SK-N-SH (cell line): Measurements from ENCODE around the gene GPRIN3. TPM values are rescaled to one million over a fixed set of nuclear protein-coding genes. Genes with fewer than 3 reads are reported as not detected.

Experiments
- CTCF ChIA-PET: fragments of 300-600, 350-600 bp; formaldehyde crosslinking; extraction: SDS; loops from one replicate; lab custom pipeline; 2021; lab: Yijun Ruan, JAX
- POLR2A ChIA-PET: fragments of 350-600 bp; sonication (Branson Sonifier 250); formaldehyde crosslinking; extraction: SDS; loops from one replicate; lab custom pipeline; 2020; ENCODE audit warnings: antibody characterized with exemption, inconsistent platforms; lab: Yijun Ruan, JAX
- DNase-seq: peaks from one replicate; pipeline ENCODE4 v3.0.0; 2012
- H2AFZ ChIP-seq: fragments of 200-600 bp; sonication (generic); 2 replicates; pipeline ENCODE4 v1.8.1; 2016; ENCODE audit warnings: antibody characterized with exemption, mild to moderate bottlenecking, low read depth
- H3F3A ChIP-seq: fragments of 200-600 bp; sonication (generic); replicated peaks from 2 replicates; pipeline ENCODE3; 2016; ENCODE audit warnings: antibody characterized with exemption, mild to moderate bottlenecking; ENCODE audit not compliant: insufficient read depth
- H3K27ac ChIP-seq, 2 experiments: fragments of 200-500 bp in 1 of 2; fragments of 200-600 bp in 1 of 2; sonication (Bioruptor generic) in 1 of 2; sonication (generic), shearing (Covaris generic) in 1 of 2; 2 replicates each; pipeline versions ENCODE4 v1.5.1 to v1.6.1; 2014 to 2016; ENCODE audit warnings: low read depth in 2 of 2, inconsistent platforms in 1 of 2, low read length in 1 of 2, mild to moderate bottlenecking in 1 of 2, mixed read lengths in 1 of 2
- H3K27me3 ChIP-seq: fragments of 200-600 bp; sonication (generic), shearing (Covaris generic); 2 replicates; pipeline ENCODE4 v1.6.1; 2016; ENCODE audit warnings: mixed run types; ENCODE audit not compliant: insufficient read depth
- H3K36me3 ChIP-seq, 2 experiments: fragments of 200-500 bp in 1 of 2; fragments of 200-600 bp in 1 of 2; sonication (Bioruptor generic) in 1 of 2; sonication (generic) in 1 of 2; replicated peaks in 1 of 2; 2 replicates each; pipeline versions ENCODE3 to v1.5.1; 2014 to 2016; ENCODE audit warnings: low read length in 1 of 2, mild to moderate bottlenecking in 1 of 2; ENCODE audit not compliant: insufficient read depth in 2 of 2, control insufficient read depth in 1 of 2
- H3K4me1 ChIP-seq, 2 experiments: fragments of 200-500 bp in 1 of 2; fragments of 200-600 bp in 1 of 2; sonication (Bioruptor generic) in 1 of 2; sonication (generic), shearing (Covaris generic) in 1 of 2; 2 replicates each; pipeline versions ENCODE4 v1.5.1 to v1.6.1; 2014 to 2016; ENCODE audit warnings: low read depth in 1 of 2, low read length in 1 of 2, mixed run types in 1 of 2; ENCODE audit not compliant: insufficient read depth in 2 of 2, control insufficient read depth in 1 of 2
- H3K4me2 ChIP-seq: fragments of 200-600 bp; sonication (generic), shearing (Covaris generic); 2 replicates; pipeline ENCODE4 v1.6.1; 2017; ENCODE audit warnings: mixed run types
- H3K4me3 ChIP-seq, 2 experiments: fragments of 200-500 bp in 1 of 2; fragments of 200-600 bp in 1 of 2; sonication (Bioruptor generic) in 1 of 2; sonication (generic), shearing (Covaris generic) in 1 of 2; 2 replicates each; pipeline versions ENCODE4 v1.5.1 to v1.8.1; 2014 to 2016; ENCODE audit warnings: low read depth in 2 of 2, inconsistent platforms in 1 of 2, low read length in 1 of 2, mild to moderate bottlenecking in 1 of 2, mixed read lengths in 1 of 2, moderate library complexity in 1 of 2
- H3K79me2 ChIP-seq: fragments of 200-600 bp; sonication (generic); 2 replicates; pipeline ENCODE4 v1.8.1; 2017; ENCODE audit warnings: mild to moderate bottlenecking; ENCODE audit not compliant: insufficient read depth
- H3K9ac ChIP-seq: fragments of 200-600 bp; sonication (generic); 2 replicates; pipeline ENCODE4 v1.6.1; 2017; ENCODE audit warnings: mixed run types
- H3K9me2 ChIP-seq: fragments of 200-600 bp; sonication (generic); 2 replicates; pipeline ENCODE4 v1.6.1; 2017; ENCODE audit warnings: mixed run types
- H3K9me3 ChIP-seq: fragments of 200-600 bp; sonication (generic); 2 replicates; pipeline ENCODE4 v1.6.1; 2017; ENCODE audit warnings: mixed run types, mild to moderate bottlenecking, moderate library complexity
- H4K20me1 ChIP-seq: fragments of 200-600 bp; sonication (generic); 2 replicates; pipeline ENCODE4 v1.6.1; 2017; ENCODE audit warnings: mild to moderate bottlenecking, mixed run types; ENCODE audit not compliant: insufficient read depth
- ELF1 ChIP-seq: IDR thresholded peaks from 2 replicates; pipeline ENCODE4 v1.4.0; 2012
- EP300 ChIP-seq, 2 experiments: IDR thresholded peaks; 2 replicates each; pipeline versions ENCODE4 v1.4.0 to v1.6.1; 2012; ENCODE audit warnings: borderline replicate concordance in 1 of 2, low read depth in 1 of 2, low read length in 1 of 2
- EZH2phosphoT487 ChIP-seq: fragments of 200-600 bp; sonication (generic); IDR thresholded peaks from 2 replicates; pipeline ENCODE4 v1.6.1; 2017; ENCODE audit warnings: low read depth, mixed run types, mild to moderate bottlenecking, antibody characterized with exemption, moderate library complexity, borderline replicate concordance
- FOSL2 ChIP-seq: IDR thresholded peaks from 2 replicates; pipeline ENCODE4 v1.4.0; 2012; ENCODE audit warnings: low read depth, mild to moderate bottlenecking, moderate library complexity, borderline replicate concordance
- FOXM1 ChIP-seq: IDR thresholded peaks from 2 replicates; pipeline ENCODE4 v1.4.0; 2012; ENCODE audit warnings: low read depth, mild to moderate bottlenecking
- GABPA ChIP-seq: IDR thresholded peaks from 2 replicates; pipeline ENCODE4 v1.4.0; 2012; ENCODE audit warnings: low read depth, mild to moderate bottlenecking
- JUND ChIP-seq: IDR thresholded peaks from 2 replicates; pipeline ENCODE4 v1.4.0; 2012
- PBX3 ChIP-seq: IDR thresholded peaks from 2 replicates; pipeline ENCODE4; 2012
- POLR2AphosphoS5 ChIP-seq: IDR thresholded peaks from 2 replicates; pipeline ENCODE4 v1.6.1; 2012; ENCODE audit warnings: low read depth, low read length
- RAD21 ChIP-seq: IDR thresholded peaks from 2 replicates; pipeline ENCODE4 v1.6.1; 2012; ENCODE audit warnings: mild to moderate bottlenecking, low read length
- RCOR1 ChIP-seq: fragments of 150-350 bp; IDR thresholded peaks from 2 replicates; pipeline ENCODE4 v1.6.1; 2017; ENCODE audit warnings: antibody characterized with exemption, low read length
- RFX5 ChIP-seq: IDR thresholded peaks from 2 replicates; pipeline ENCODE4 v1.6.1; 2012; ENCODE audit warnings: mild to moderate bottlenecking, improper control_type of control experiment, low read length
- RXRA ChIP-seq: IDR thresholded peaks from 2 replicates; pipeline ENCODE4 v1.4.0; 2012; ENCODE audit warnings: low read depth, mild to moderate bottlenecking, borderline replicate concordance
- SMC3 ChIP-seq: IDR thresholded peaks from 2 replicates; pipeline ENCODE4 v1.6.1; 2012; ENCODE audit warnings: low read depth, low read length, improper control_type of control experiment
- TCF12 ChIP-seq: IDR thresholded peaks from 2 replicates; pipeline ENCODE4 v1.4.0; 2012
- USF1 ChIP-seq: IDR thresholded peaks from 2 replicates; pipeline ENCODE4 v1.4.0; 2012; ENCODE audit warnings: low read depth, borderline replicate concordance
- USF2 ChIP-seq: fragments of 150-350 bp; IDR thresholded peaks from 2 replicates; pipeline ENCODE4 v1.6.1; 2017; ENCODE audit warnings: antibody characterized with exemption, low read length, low read depth, borderline replicate concordance
- YY1 ChIP-seq: IDR thresholded peaks from 2 replicates; pipeline ENCODE4 v1.4.0; 2012; ENCODE audit warnings: low read depth, mild to moderate bottlenecking
- WGBS: methylation state at CpG from one replicate; pipeline ENCODE4 v1.1.6; 2017; ENCODE audit warnings: low lambda C conversion rate; 5-methylcytosine and 5-hydroxymethylcytosine counted together
- polyA plus RNA-seq, 3 experiments: library from polyadenylated mRNA; depleted of rRNA; stranded (reverse); fragments of >200 nt; gene quantifications; 2 replicates each; pipeline ENCODE4 v1.2.3, GENCODE V29; 2012
- TF ChIP-seq, protein P1 (sequence below): fragments of 200-600 bp; sonication (generic); IDR thresholded peaks from 2 replicates; pipeline ENCODE4 v1.6.1; 2017; ENCODE audit warnings: antibody characterized with exemption, mild to moderate bottlenecking, moderate library complexity
- TF ChIP-seq, protein P2 (sequence below): IDR thresholded peaks from 2 replicates; pipeline ENCODE4 v1.4.0; 2012; ENCODE audit warnings: low read depth

GPRIN3 gene
- polyA plus RNA-seq, 1 of the 3 experiments (the other 2 are of a cell fraction), result not detected

DNA sequence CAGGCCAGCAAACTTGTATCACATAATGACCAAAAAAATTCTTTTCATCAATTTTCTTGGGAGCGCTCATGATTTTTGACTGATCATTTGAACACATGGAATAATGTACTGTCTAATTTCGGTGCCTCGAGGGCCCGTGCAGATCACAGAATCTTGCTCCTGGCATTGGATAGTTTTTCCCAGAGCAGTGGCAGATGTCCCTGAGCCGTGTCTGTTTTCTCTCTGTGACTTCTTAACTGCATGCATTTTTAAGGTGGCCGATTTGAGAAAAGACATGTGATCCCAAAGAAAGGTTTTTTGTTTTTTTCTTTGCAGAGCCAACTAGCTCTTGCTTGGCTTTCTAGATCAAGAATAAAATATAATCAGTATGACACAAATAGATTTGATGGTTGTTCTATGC, 19.7 kb downstream of the GPRIN3 start:
- CTCF ChIA-PET, result no interaction called here
- Histone ChIP-seq H2AFZ (no peak overlapping the region), H3K9ac (no peak overlapping the region), H3K4me1 (no peaks in the 10 kb centered on the region; a peak in 1 of 4 replicates), H3K9me2 (no peaks in the 10 kb centered on the region), H3K4me3 (no peak overlapping the region), H3K9me3 (no peaks in the 10 kb centered on the region), H3K4me2 (no peak overlapping the region), H4K20me1 (no peaks in the 10 kb centered on the region), H3K79me2 (no peaks in the 10 kb centered on the region), H3K27me3 (no peaks in the 10 kb centered on the region), H3F3A (no peaks in the 10 kb centered on the region), H3K36me3 (no peaks in the 10 kb centered on the region), H3K27ac (no peak overlapping the region)
- TF ChIP-seq GABPA (no peak), RCOR1 (no peak), JUND (no peak), RXRA (no peak), EP300 (IDR thresholded peaks at IDR 0.05; ENCODE audit: borderline replicate concordance in 1 of 2, low read depth in 1 of 2, low read length in 1 of 2) (no peak), FOSL2 (no peak), RFX5 (no peak), TCF12 (no peak), YY1 (no peak), PBX3 (no peak), RAD21 (no peak), FOXM1 (no peak), POLR2AphosphoS5 (no peak), ELF1 (no peak), EZH2phosphoT487 (no peak), USF2 (no peak), USF1 (no peak), SMC3 (no peak)
- TF ChIP-seq, protein P1, sequence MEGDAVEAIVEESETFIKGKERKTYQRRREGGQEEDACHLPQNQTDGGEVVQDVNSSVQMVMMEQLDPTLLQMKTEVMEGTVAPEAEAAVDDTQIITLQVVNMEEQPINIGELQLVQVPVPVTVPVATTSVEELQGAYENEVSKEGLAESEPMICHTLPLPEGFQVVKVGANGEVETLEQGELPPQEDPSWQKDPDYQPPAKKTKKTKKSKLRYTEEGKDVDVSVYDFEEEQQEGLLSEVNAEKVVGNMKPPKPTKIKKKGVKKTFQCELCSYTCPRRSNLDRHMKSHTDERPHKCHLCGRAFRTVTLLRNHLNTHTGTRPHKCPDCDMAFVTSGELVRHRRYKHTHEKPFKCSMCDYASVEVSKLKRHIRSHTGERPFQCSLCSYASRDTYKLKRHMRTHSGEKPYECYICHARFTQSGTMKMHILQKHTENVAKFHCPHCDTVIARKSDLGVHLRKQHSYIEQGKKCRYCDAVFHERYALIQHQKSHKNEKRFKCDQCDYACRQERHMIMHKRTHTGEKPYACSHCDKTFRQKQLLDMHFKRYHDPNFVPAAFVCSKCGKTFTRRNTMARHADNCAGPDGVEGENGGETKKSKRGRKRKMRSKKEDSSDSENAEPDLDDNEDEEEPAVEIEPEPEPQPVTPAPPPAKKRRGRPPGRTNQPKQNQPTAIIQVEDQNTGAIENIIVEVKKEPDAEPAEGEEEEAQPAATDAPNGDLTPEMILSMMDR, result no peak
- TF ChIP-seq, protein P2, sequence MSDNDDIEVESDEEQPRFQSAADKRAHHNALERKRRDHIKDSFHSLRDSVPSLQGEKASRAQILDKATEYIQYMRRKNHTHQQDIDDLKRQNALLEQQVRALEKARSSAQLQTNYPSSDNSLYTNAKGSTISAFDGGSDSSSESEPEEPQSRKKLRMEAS, result no peak
- DNase-seq, result no peak
- POLR2A ChIA-PET, result no interaction called here
- WGBS, result 38% methylated on average over 6 of the region's 6 CpGs
